GM04504 (cell line): ENCODE results near the gene PAPPA2.
"Not testable (repeated sequence)": the region's sequence is repeated elsewhere in the genome, so short reads cannot be mapped to it uniquely, and the experiment has no call there.

Experiments
- DNase-seq: peaks from one replicate; pipeline ENCODE4 v3.0.0-alpha.2; 2012; ENCODE audit warnings: low read depth

The PAPPA2 gene

DNA sequence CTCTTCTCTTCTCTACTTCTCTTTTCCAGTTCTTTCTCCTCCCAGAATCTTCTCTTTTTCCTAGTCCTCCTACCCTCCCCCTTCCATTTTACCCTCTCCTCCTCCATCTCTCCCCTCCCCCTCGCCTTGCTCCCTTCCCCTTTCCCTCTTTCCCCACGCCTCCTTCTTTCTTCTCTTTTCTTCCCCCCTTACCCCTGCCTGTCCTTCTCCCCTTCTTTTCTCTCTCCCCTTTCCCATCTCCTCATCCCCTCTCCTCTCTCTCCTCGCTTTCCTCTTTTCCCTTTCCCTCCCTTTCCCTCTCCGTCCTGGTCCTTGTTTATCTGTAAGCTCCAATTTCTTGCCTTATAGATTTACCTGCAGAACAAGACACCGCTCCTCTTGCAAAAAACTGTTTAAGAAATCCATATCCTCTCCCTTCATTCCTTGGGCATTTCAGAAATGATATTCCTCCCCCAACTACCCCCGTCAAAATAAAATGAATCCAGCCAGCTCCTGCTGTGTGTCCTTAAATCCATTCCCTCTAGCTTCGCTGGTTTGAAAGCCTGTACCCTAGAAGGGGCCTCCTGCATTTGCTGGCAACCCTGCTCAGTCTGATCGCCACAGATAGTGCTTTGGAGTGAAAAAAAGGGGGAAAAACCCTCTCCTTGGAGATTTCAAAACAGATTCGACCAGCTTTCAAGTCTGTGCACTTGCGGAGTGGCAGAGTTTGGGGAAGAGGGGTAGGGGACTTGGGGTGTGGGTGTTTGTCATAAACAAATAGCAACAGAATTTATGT is 89.4 kb downstream of the PAPPA2 start:
- DNase-seq: no peak

DNA sequence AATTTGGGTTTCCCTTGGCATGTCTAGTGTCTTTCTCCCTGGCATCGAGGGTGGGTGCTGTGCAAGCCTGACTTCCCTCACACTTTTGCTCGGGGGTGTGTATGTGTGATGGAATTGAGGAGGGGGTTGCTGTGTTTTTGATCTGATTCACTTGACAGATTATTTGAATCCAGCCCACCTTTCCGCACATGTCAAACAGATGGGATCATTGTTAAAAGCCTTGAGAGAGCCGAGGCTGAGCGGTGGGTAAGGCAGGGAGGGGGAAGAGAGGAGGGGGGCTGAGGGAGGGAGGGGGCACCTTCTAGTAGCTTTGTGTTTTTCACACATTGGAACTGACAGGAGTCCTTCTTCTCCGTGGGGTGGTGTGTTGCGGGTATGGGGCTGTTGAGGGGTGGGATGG is 90.0 kb downstream of the PAPPA2 start:
- no peak for DNase-seq

DNA sequence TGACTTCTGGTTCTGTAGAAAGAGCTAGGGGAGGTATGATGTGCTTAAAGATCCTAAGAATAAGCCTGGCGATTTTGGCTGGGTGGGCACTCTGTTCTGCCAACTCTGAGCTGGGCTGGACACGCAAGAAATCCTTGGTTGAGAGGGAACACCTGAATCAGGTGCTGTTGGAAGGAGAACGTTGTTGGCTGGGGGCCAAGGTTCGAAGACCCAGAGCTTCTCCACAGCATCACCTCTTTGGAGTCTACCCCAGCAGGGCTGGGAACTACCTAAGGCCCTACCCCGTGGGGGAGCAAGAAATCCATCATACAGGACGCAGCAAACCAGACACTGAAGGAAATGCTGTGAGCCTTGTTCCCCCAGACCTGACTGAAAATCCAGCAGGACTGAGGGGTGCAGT is 93.3 kb downstream of the PAPPA2 start:
- no peak for DNase-seq

GRCh38 chr1:176557543-176558258 is 94.7 kb downstream of the PAPPA2 start:
- no peak for DNase-seq

DNA sequence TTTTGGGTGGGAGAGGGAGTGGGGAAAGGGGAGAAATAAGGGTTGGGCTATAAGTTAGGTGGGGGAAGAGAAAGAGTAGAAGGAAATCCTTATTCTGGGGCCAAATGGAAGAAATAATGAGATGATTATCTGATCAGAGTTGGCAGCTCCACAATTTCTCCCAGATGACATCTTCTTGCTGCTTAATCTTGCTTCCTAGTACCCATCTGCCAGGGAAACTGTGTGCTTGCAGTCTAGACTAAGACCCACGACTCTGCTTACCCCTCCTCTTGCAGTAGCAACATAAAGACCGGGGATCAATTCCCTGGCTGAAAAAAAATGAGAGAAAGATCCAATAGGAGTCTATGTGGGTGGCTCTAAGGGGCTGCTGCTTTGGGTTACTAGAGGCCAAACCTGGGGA is 95.6 kb downstream of the PAPPA2 start:
- DNase-seq: no peak

GRCh38 chr1:176559474-176559873 is 96.5 kb downstream of the PAPPA2 start:
- DNase-seq: no peak

DNA sequence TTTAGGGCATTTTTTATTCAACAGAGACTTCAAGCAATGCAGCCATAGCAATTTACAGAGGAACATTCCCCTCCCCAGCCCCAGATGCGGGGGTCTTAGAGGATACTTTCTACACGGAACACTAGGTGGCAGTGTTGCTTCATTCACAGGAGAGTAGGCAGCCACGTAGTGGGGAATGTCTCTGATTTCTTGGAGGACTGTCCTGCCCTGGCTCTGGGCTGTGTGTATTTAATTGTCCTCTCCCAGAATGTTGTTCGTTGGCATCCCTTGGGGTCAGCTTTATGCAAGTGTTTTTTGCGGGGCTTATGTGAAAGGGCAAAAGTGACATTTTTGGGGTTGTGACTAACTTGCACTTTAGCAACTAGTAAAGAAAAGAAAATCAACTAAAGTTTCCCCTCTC is 96.9 kb downstream of the PAPPA2 start:
- DNase-seq: peak; percentile 38

- peak; percentile 7 for DNase-seq
Observed at GRCh38 chr1:176560681-176561080, 97.7 kb downstream of the PAPPA2 start.

DNA sequence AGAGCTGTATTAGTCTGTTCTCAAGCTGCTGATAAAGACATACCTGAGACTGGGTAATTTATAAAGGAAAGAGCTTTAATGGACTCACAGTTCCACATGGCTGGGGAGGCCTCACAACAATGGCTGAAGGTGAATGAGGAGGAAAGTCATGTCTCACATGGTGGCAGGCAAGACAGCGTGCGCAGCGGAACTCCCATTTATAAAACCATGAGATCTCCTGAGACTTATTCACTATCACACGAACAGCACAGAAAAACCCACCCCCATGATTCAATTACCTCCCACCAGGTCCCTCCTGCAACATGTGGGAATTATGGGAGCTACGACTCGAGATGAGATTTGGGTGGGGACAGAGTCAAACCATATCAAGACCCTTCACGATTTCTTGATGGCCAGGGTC is 98.8 kb downstream of the PAPPA2 start:
- DNase-seq: not testable (repeated sequence)

GRCh38 chr1:176566004-176566975 is 103.3 kb downstream of the PAPPA2 start:
- DNase-seq: no peak

GRCh38 chr1:176567190-176567794 is 104.3 kb downstream of the PAPPA2 start:
- DNase-seq: no peak

GRCh38 chr1:176568185-176568584 is 105.2 kb downstream of the PAPPA2 start:
- no peak for DNase-seq

GRCh38 chr1:176574756-176575155 is 111.8 kb downstream of the PAPPA2 start:
- no peak for DNase-seq

DNA sequence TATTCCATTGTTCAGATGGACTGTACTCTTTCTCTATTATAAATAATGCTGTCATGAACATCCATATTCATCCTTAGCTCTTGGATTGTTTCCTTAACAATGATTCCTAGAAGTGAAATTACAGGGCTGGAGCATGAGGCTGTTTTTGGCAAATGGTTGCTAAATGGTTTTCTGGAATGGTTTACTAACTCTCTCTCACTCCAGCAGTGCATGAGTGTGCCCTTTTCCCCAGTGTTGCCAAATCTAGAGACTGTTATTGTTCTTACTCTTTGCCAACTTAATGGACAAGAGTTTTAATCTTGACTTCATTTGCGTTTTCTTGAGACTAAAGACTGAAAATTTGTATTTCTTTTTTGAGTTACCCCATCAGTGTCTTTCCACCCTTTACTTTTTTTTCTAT is 113.0 kb downstream of the PAPPA2 start:
- DNase-seq: no peak

GRCh38 chr1:176576670-176577069 is 113.7 kb downstream of the PAPPA2 start:
- no peak for DNase-seq

GRCh38 chr1:176577646-176578197 is 114.7 kb downstream of the PAPPA2 start:
- no peak for DNase-seq

- no peak for DNase-seq
Observed at GRCh38 chr1:176579087-176579486, 116.1 kb downstream of the PAPPA2 start.

DNA sequence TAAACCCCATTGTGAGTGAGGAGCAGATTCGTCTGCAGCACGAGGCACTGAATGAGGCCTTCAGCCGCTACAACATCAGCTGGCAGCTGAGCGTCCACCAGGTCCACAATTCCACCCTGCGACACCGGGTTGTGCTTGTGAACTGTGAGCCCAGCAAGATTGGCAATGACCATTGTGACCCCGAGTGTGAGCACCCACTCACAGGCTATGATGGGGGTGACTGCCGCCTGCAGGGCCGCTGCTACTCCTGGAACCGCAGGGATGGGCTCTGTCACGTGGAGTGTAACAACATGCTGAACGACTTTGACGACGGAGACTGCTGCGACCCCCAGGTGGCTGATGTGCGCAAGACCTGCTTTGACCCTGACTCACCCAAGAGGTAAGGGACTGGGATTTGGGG is 132.2 kb downstream of the PAPPA2 start:
- no peak for DNase-seq

DNA sequence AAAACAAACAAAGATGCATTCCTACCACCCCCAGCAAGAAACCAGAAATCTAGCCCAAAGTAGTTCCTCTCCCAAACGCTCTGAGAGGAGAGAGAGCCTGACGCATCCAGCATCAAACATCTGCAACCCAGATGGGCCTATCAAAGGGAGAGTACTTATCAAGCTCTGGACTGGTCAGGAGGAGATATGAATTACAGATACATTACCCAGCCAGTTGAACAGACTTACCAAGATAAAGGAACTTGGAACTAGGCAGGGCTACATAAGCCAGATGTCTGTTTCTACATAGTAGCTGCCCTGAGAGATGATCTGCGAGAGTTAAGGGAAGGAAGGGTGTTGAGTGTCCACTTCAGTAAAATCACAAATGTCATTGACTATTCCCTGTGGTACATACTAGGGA is 138.4 kb downstream of the PAPPA2 start:
- DNase-seq: peak; percentile 17

- no peak for DNase-seq
Observed at GRCh38 chr1:176602388-176603004, 139.5 kb downstream of the PAPPA2 start.

DNA sequence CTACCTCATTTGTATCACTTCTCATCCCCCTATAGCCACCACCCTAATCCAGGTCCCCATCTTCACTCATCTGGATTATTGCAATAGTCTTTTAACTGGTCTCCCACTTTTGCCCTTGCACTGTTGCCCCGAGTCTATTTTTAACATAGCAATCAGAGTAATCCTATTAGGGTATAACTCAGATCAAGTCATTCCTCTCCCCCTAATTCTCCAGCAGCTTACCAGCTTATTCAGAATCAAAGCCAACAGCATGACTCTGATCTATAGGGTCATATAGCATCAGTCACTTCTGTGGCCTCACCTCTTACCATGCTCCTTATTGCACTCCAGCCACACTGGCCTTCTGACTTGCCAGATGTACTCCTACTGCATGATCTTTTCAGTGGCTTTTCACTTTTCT is 140.7 kb downstream of the PAPPA2 start:
- DNase-seq: no peak
